Esophagus (tissue), 2 donors: ENCODE results near the gene GFER. TPM values are rescaled to one million over a fixed set of nuclear protein-coding genes. Genes with fewer than 3 reads are reported as not detected.

ENCODE experiments used
- H3K27ac ChIP-seq, 2 donors: one replicate each; pipeline ENCODE4 v1.5.1; 2013; ENCODE audit warnings: low read depth in 2 of 2, mild to moderate bottlenecking in 2 of 2, inconsistent platforms in 1 of 2, low read length in 1 of 2, moderate library complexity in 1 of 2
- H3K27me3 ChIP-seq, 2 donors: one replicate each; pipeline ENCODE4 v1.6.1; 2013; ENCODE audit warnings: low read length in 2 of 2, control low read depth in 1 of 2, mild to moderate bottlenecking in 1 of 2; ENCODE audit not compliant: insufficient read depth in 2 of 2, control insufficient read depth in 1 of 2
- H3K36me3 ChIP-seq, 2 donors: one replicate each; pipeline ENCODE4 v1.6.1; 2013; ENCODE audit warnings: low read length in 1 of 2; ENCODE audit not compliant: control insufficient read depth in 2 of 2, insufficient read depth in 2 of 2
- H3K4me1 ChIP-seq, 2 donors: one replicate each; pipeline ENCODE4 v1.6.1; 2013; ENCODE audit warnings: low read length in 1 of 2; ENCODE audit not compliant: control insufficient read depth in 2 of 2, insufficient read depth in 2 of 2
- H3K4me3 ChIP-seq, 2 donors: one replicate each; pipeline ENCODE4 v1.5.1; 2013; ENCODE audit warnings: low read length in 2 of 2, mild to moderate bottlenecking in 2 of 2, low read depth in 1 of 2, moderate library complexity in 1 of 2
- H3K9me3 ChIP-seq, 2 donors: one replicate each; pipeline ENCODE4 v1.6.1; 2013; ENCODE audit warnings: mild to moderate bottlenecking in 2 of 2, low read depth in 1 of 2, low read length in 1 of 2, moderate library complexity in 1 of 2; ENCODE audit not compliant: control insufficient read depth in 2 of 2, insufficient read depth in 1 of 2
- WGBS, 2 donors: extraction: QIAGEN DNeasy Blood & Tissue Kit; methylation state at CpG; one replicate each; pipeline ENCODE4 v1.1.7; 2013; 5-methylcytosine and 5-hydroxymethylcytosine counted together
- polyA plus RNA-seq, 2 donors: library from polyadenylated mRNA; stranded (reverse); fragments of 200-250 nt; gene quantifications; one replicate each; pipeline ENCODE4 v1.2.3, GENCODE V29; 2013
- donor health status: healthy with polysubstance abuse.
- donor health status: Bipolar disorder and iron deficiency.

Gene GFER
- polyA plus RNA-seq, 2 donors: 13.1 to 23.1 TPM

- H3K27me3 ChIP-seq: peaks cover 0 to 18% of the 10 kb centered on the region in 2 donors
- no peak overlapping the region for H3K27ac ChIP-seq
- H3K4me3 ChIP-seq: peak overlapping the region; percentile 15 to 17
- peaks cover 0 to 4% of the 10 kb centered on the region in 2 donors for H3K9me3 ChIP-seq
- WGBS, 2 donors: 0 to 2% methylated on average over 4 to 25 of the region's 25 CpGs
- peaks cover 8 to 33% of the 10 kb centered on the region in 2 donors for H3K4me1 ChIP-seq
- peaks cover 0 to 12% of the 10 kb centered on the region in 2 donors for H3K36me3 ChIP-seq
Measured at GRCh38 chr16:1990101-1990350, 6.0 kb downstream of the GFER start.

DNA sequence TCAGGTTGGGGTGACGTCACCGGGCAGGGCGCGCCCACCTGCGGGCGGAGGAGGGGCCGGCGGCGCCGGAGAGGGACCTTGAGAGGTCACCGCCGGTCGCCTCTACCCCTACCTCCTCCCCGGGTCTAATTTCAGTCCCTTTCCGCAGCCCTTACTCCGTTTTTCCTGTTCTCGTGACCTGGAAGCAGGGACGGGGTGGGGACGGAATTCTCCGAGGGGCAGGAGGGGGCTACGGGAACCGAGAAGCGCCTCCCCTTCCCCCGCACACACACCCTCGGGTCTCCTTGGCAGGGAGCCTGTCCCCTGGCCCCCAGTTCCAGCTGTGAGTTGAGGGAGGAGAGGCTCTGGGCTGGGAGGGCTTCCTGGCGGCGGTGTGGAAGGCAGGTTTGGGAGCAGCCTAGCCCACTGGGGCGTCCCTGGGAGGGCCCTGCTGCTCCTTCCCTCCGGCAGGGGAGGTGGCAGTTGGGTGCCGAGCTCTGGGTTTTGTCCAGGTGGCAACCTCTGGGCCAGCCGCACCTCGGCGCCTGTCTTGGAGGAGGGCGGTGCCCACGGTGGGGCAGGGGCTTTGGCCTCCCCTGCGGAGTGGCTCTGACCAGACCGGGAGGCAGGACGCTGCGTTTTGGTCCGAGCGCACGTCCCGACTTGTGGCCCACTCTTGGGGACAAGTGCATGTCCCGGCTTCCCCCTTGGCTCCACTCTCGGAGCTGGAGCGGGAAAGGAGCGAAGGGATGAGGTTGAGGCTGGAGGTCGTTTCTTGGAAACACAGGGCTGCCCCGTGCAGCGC is 6.5 kb downstream of the GFER start:
- H3K36me3 ChIP-seq: peaks cover 0 to 11% of the 10 kb centered on the region in 2 donors
- 3 to 4% methylated on average over 43 to 50 of the region's 50 CpGs for WGBS, 2 donors
- H3K4me1 ChIP-seq: peaks cover 7 to 29% of the 10 kb centered on the region in 2 donors
- H3K4me3 ChIP-seq: peak overlapping the region; percentile 17 to 33
- peaks cover 0 to 18% of the 10 kb centered on the region in 2 donors for H3K27me3 ChIP-seq
- peaks cover 0 to 4% of the 10 kb centered on the region in 2 donors for H3K9me3 ChIP-seq
- peak overlapping the region in 1 of 2 donors; percentile 6 for H3K27ac ChIP-seq

- Histone ChIP-seq H3K4me3 (peak overlapping the region; percentile 17 to 33), H3K9me3 (peaks cover 0 to 4% of the 10 kb centered on the region in 2 donors), H3K27me3 (peaks cover 0 to 18% of the 10 kb centered on the region in 2 donors), H3K4me1 (peaks cover 7 to 25% of the 10 kb centered on the region in 2 donors), H3K36me3 (peaks cover 0 to 5% of the 10 kb centered on the region in 2 donors), H3K27ac (no peak overlapping the region)
- WGBS, 2 donors: 12 to 14% methylated on average over 18 of the region's 18 CpGs
Measured at GRCh38 chr16:1991135-1991551, 7.2 kb downstream of the GFER start.

GRCh38 chr16:1991588-1991947 is 7.6 kb downstream of the GFER start:
- Histone ChIP-seq H3K4me3 (peak overlapping the region; percentile 9 to 49), H3K27ac (peak overlapping the region in 1 of 2 donors; percentile 65), H3K27me3 (peaks cover 0 to 18% of the 10 kb centered on the region in 2 donors), H3K36me3 (peaks cover 0 to under 1% of the 10 kb centered on the region in 2 donors), H3K9me3 (peaks cover 0 to 4% of the 10 kb centered on the region in 2 donors), H3K4me1 (peaks cover 7 to 27% of the 10 kb centered on the region in 2 donors)
- 13% methylated on average over 21 to 22 of the region's 22 CpGs for WGBS, 2 donors

GRCh38 chr16:1991948-1992703 is 8.1 kb downstream of the GFER start:
- peaks cover 0 to 18% of the 10 kb centered on the region in 2 donors for H3K27me3 ChIP-seq
- 7 to 11% methylated on average over 52 to 96 of the region's 96 CpGs for WGBS, 2 donors

DNA sequence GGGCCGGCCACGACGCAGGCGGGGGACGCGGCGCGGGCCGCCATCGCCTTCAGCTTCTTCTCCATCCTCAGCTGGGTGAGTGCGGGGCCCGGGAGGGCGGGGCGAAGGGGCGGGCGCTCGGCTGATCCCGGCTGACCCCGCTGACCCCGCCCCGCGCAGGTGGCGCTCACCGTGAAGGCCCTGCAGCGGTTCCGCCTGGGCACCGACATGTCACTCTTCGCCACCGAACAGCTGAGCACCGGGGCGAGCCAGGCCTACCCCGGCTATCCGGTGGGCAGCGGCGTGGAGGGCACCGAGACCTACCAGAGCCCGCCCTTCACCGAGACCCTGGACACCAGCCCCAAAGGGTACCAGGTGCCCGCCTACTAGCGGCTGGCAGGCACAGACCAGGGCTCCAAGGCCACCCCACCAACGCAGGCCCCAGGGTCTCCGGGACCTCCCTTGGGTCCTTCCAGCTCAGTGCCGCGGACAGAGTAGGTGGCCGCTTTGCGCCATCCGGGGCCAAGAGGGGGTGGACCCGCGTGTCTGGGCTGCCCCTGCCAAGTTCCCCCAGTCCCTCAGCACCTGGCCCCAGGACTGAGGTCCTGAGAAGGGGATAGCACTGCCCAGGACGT is 8.8 kb downstream of the GFER start:
- no peak overlapping the region for H3K4me3 ChIP-seq

More at GRCh38 chr16:1991948-1992703, 8.1 kb downstream of the GFER start:
- Histone ChIP-seq H3K9me3 (peaks cover 0 to 4% of the 10 kb centered on the region in 2 donors), H3K36me3 (peaks cover 0 to 2% of the 10 kb centered on the region in 2 donors), H3K27ac (peak overlapping the region in 1 of 2 donors; percentile 65), H3K4me1 (peaks cover 7 to 27% of the 10 kb centered on the region in 2 donors), H3K4me3 (peak overlapping the region; percentile 9 to 49)

DNA sequence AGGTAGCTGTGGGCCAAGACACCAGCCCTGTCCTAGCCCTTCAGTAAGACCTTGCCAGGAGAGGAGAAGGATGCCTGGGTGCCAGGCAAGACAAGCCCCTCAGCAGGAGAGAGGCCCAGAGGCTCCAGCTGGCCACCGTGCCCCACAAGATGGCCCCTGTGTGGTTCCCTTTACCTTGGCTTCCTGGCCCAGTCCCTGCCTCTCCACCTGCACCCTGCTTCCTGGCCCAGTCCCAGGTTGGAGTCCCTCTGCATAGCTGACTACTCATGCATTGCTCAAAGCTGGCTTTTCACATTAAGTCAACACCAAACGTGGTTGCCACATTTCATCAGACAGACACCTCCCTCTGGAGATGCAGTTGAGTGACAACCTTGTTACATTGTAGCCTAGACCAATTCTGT is 9.7 kb downstream of the GFER start:
- peaks cover 0 to 4% of the 10 kb centered on the region in 2 donors for H3K9me3 ChIP-seq
- H3K36me3 ChIP-seq: peaks cover 0 to 15% of the 10 kb centered on the region in 2 donors
- H3K27me3 ChIP-seq: peaks cover 0 to 18% of the 10 kb centered on the region in 2 donors
- 55% methylated on average over 2 of the region's 2 CpGs for WGBS, 2 donors
- H3K4me3 ChIP-seq: no peak overlapping the region
- peak overlapping the region; percentile 52 to 76 for H3K27ac ChIP-seq
- peaks cover 7 to 27% of the 10 kb centered on the region in 2 donors for H3K4me1 ChIP-seq

More for the DNA sequence above, 8.8 kb downstream of the GFER start:
- H3K36me3 ChIP-seq: peaks cover 0 to 6% of the 10 kb centered on the region in 2 donors
- H3K27me3 ChIP-seq: peaks cover 0 to 18% of the 10 kb centered on the region in 2 donors
- H3K4me1 ChIP-seq: peaks cover 7 to 27% of the 10 kb centered on the region in 2 donors
- H3K9me3 ChIP-seq: peaks cover 0 to 4% of the 10 kb centered on the region in 2 donors
- 53 to 63% methylated on average over 43 to 50 of the region's 50 CpGs for WGBS, 2 donors
- peak overlapping the region in 1 of 2 donors; percentile 76 for H3K27ac ChIP-seq

DNA sequence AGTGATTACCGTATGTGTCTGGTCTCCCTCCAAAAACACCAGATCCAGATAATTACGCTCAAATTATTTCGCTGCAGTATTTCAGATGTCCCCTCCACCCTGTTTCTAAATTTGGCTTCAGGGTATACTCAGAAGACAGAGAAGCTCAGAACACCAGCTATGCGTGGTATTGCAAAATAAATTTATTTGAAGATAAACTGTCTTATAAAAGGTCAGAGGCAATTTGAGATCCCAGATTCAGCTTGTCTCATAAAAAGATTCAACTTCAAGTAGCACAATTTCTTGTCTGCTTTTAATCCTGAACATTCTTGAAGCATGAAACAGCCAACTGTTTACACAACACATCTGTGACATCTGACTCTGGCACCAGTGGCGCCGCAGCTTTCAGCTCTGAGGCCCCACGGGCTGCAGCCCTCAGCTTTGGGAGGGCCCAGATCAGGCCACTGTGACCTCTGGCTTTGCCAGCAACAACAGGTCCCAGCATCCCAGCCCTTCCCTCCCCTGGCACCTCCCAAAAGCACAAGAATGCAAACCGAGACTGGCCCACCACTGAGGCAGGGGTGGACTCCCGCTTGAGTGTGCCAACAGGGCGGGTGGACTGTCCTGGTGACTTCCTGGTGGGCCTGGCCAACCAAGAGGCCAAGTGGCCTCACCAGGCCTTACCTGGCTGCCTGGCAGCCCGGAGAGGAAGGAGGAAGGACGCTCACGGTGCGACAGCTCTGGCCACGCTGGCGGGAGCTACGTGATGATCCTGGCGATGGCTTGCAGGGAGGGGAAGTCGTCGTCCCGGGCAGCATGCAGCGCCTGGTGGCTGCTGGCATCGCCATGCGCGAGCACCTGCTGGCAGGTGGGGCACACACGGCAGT is 13.7 kb downstream of the GFER start:
- Histone ChIP-seq H3K9me3 (no peaks in the 10 kb centered on the region), H3K27me3 (no peaks in the 10 kb centered on the region), H3K4me1 (peaks cover 0 to 10% of the 10 kb centered on the region in 2 donors), H3K36me3 (peaks cover 15 to 52% of the 10 kb centered on the region in 2 donors), H3K27ac (peak overlapping the region; percentile 68 to 74), H3K4me3 (no peak overlapping the region)
- WGBS, 2 donors: 73 to 77% methylated on average over 26 of the region's 26 CpGs
